ENCODE measurements around the gene SEPTIN10. TPM values are rescaled to one million over a fixed set of nuclear protein-coding genes. Genes with fewer than 3 reads are reported as not detected.

SEPTIN10 gene
- total RNA-seq, 2 donors from 2014 or later = 41.5 to 69.8 TPM

GRCh38 chr2:109654326-109655050 is 40.7 kb upstream of the SEPTIN10 start:
- no peak for TF ChIP-seq CTCF (IDR thresholded peaks at IDR 0.05)
- no peaks in the 10 kb centered on the region for H3K36me3 ChIP-seq
- no peaks in the 10 kb centered on the region for H3K9me3 ChIP-seq
- H3K4me3 ChIP-seq = no peak overlapping the region
- H3K4me1 ChIP-seq = no peaks in the 10 kb centered on the region
- no peak for DNase-seq
- no peak overlapping the region for H3K9ac ChIP-seq (ENCODE audit: low read depth in 2 of 2, low read length in 2 of 2)
- intact Hi-C loops (cut with DNase I) = no loop called here
- H3K27ac ChIP-seq = no peak overlapping the region
- H3K27me3 ChIP-seq = no peaks in the 10 kb centered on the region

- intact Hi-C loops (cut with DNase I) = no loop called here
- H3K36me3 ChIP-seq = no peaks in the 10 kb centered on the region
- DNase-seq = no peak
- H3K27ac ChIP-seq = no peak overlapping the region
- H3K9me3 ChIP-seq = no peaks in the 10 kb centered on the region
- no peak overlapping the region for H3K4me3 ChIP-seq
- TF ChIP-seq CTCF (IDR thresholded peaks at IDR 0.05) = no peak
- no peaks in the 10 kb centered on the region for H3K4me1 ChIP-seq
- H3K9ac ChIP-seq (ENCODE audit: low read depth in 2 of 2, low read length in 2 of 2) = no peak overlapping the region
- no peaks in the 10 kb centered on the region for H3K27me3 ChIP-seq
Observed at GRCh38 chr2:109649736-109650695, 36.2 kb upstream of the SEPTIN10 start.

GRCh38 chr2:109648041-109648527 is 34.3 kb upstream of the SEPTIN10 start:
- no peak overlapping the region for H3K9ac ChIP-seq (ENCODE audit: low read depth in 2 of 2, low read length in 2 of 2)
- no peak for TF ChIP-seq CTCF (IDR thresholded peaks at IDR 0.05)
- no peaks in the 10 kb centered on the region for H3K27me3 ChIP-seq
- peaks cover 4% of the 10 kb centered on the region for H3K4me1 ChIP-seq
- H3K36me3 ChIP-seq = no peaks in the 10 kb centered on the region
- H3K27ac ChIP-seq = no peak overlapping the region
- intact Hi-C loops (cut with DNase I) = no loop called here
- no peak for DNase-seq
- no peak overlapping the region for H3K4me3 ChIP-seq
- H3K9me3 ChIP-seq = no peaks in the 10 kb centered on the region

GRCh38 chr2:109647636-109648035 is 33.9 kb upstream of the SEPTIN10 start:
- H3K9me3 ChIP-seq = no peaks in the 10 kb centered on the region
- intact Hi-C loops (cut with DNase I) = no loop called here
- TF ChIP-seq CTCF (IDR thresholded peaks at IDR 0.05) = no peak
- no peaks in the 10 kb centered on the region for H3K27me3 ChIP-seq
- H3K9ac ChIP-seq (ENCODE audit: low read depth in 2 of 2, low read length in 2 of 2) = no peak overlapping the region
- H3K4me3 ChIP-seq = no peak overlapping the region
- H3K4me1 ChIP-seq = peaks cover 4% of the 10 kb centered on the region
- no peak for DNase-seq
- no peak overlapping the region for H3K27ac ChIP-seq
- no peaks in the 10 kb centered on the region for H3K36me3 ChIP-seq

- TF ChIP-seq CTCF (IDR thresholded peaks at IDR 0.05) = no peak
- Histone ChIP-seq H3K9me3 (no peaks in the 10 kb centered on the region), H3K4me3 (no peak overlapping the region), H3K4me1 (peaks cover 4% of the 10 kb centered on the region), H3K27me3 (no peaks in the 10 kb centered on the region), H3K36me3 (no peaks in the 10 kb centered on the region), H3K27ac (no peak overlapping the region), H3K9ac (ENCODE audit: low read depth in 2 of 2, low read length in 2 of 2) (no peak overlapping the region)
- intact Hi-C loops (cut with DNase I) = no loop called here
- no peak for DNase-seq
Observed at GRCh38 chr2:109646961-109647360, 33.2 kb upstream of the SEPTIN10 start.

Measured in colonic mucosa (tissue), 4 donors.